OCI-LY1 (cell line): Measurements from ENCODE around the gene ETS2.
A peak's percentile ranks its signal among the peaks of the same experiment; 100 is the strongest.

ENCODE experiments used
- CTCF ChIP-seq: fragments of 200-600 bp; sonication (generic), shearing (Covaris generic); IDR thresholded peaks from 2 replicates; pipeline ENCODE4 v1.5.1; 2017; ENCODE audit warnings: mild to moderate bottlenecking, antibody characterized with exemption, low read length, moderate library complexity, mixed read lengths
- EZH2 ChIP-seq: fragments of 200-600 bp; sonication (generic), shearing (Covaris generic); IDR thresholded peaks from 2 replicates; pipeline ENCODE4 v1.8.0; 2017; ENCODE audit warnings: borderline replicate concordance, mixed run types, mild to moderate bottlenecking, antibody characterized with exemption, low read length, moderate library complexity, mixed read lengths

- TF ChIP-seq CTCF (peak; percentile 40; the same call in 1 of the 2 replicates), EZH2 (no peak)
These were observed 27.4 kb downstream of the ETS2 start for GRCh38 chr21:38833117-38833516.
